ENCODE results near the gene CD48. TPM values are rescaled to one million over a fixed set of nuclear protein-coding genes. Genes with fewer than 3 reads are reported as not detected.

Gene CD48, protein sequence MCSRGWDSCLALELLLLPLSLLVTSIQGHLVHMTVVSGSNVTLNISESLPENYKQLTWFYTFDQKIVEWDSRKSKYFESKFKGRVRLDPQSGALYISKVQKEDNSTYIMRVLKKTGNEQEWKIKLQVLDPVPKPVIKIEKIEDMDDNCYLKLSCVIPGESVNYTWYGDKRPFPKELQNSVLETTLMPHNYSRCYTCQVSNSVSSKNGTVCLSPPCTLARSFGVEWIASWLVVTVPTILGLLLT
- not detected in 2 replicates for total RNA-seq (2014; rRNA removed; shearing (Covaris generic))
- 0.28 TPM in 1 of 2 replicates, not detected in the other for polyA plus RNA-seq (2016; fragmentation: Nextera tagmentation; extraction: Ambion mirVana)

DNA sequence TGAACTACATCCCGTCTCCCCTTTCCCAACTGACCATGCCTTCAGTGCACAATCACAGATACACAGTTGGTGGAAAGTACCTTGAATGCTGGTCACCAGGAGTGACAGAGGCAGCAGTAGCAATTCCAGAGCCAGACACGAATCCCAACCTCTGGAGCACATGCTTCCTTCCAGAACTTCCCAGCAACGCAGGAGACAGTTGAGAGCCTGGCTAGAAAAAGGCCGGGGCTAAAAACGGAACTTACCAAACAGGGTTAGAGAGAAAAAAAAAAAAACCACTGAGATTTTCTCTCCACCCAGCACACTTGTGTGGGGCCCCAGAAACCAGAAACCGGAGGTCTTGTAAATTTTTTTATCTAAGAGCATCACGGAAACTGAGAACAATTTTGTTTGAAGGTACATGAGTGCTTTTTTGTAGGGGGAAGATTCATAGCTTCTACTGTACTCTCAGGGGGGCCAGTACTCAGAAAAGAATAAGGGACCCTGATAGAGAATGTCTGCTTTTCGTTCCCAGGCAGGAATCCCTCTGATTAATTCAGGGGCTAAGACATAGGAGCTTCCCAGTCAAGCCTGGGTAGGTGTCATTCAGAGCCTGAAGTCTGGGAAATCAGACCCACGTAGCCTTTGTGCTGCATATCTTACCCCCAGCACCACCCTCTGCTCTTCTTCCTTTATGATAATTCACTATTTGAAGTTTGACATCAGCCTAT is at the start of gene CD48:
TSS of gene CD48 (minus strand) at position 221 of the 710 bp plus-strand sequence. CDS start at position 162, 59 bp downstream.
- 4 to 9% methylated on average over 9 of the region's 9 CpGs for WGBS, 2 experiments (ENCODE audit: low coverage in 1 of 2, low lambda C conversion rate in 2 of 2, missing lambda C conversion rate in 2 of 2)
- Histone ChIP-seq H3K4me2 (ENCODE audit: unreplicated experiment) (no peak within 1 kb of the TSS), H2AFZ (no peak within 1 kb of the TSS), H3K36me3 (ENCODE audit: low read depth) (no peaks in the 10 kb centered on the region), H3K4me3 (no peak within 1 kb of the TSS), H4K20me1 (ENCODE audit: insufficient read depth) (no peaks in the 10 kb centered on the region), H3K9me3 (ENCODE audit: low read depth) (no peaks in the 10 kb centered on the region), H3K79me2 (ENCODE audit: insufficient read depth) (no peaks in the 10 kb centered on the region), H3K9me2 (ENCODE audit: insufficient read depth) (no peaks in the 10 kb centered on the region), H3K27me3 (replicated peaks; ENCODE audit: insufficient read depth) (peaks cover 6% of the 10 kb centered on the region), H3K9ac (no peak within 1 kb of the TSS), H3F3A (ENCODE audit: insufficient read depth) (no peaks in the 10 kb centered on the region), H3K27ac (no peak within 1 kb of the TSS), H3K4me1 (ENCODE audit: insufficient read depth) (no peaks in the 10 kb centered on the region)
- no peak for TF ChIP-seq EZH2phosphoT487 (IDR thresholded peaks at IDR 0.05; ENCODE audit: insufficient read depth, low read depth)
- no peak for TF ChIP-seq EZH2 (IDR thresholded peaks at IDR 0.05; ENCODE audit: insufficient read depth, poor library complexity, severe bottlenecking)
- in situ Hi-C loops (cut with MboI) = no loop called here
- DNase-seq = no peak

DNA sequence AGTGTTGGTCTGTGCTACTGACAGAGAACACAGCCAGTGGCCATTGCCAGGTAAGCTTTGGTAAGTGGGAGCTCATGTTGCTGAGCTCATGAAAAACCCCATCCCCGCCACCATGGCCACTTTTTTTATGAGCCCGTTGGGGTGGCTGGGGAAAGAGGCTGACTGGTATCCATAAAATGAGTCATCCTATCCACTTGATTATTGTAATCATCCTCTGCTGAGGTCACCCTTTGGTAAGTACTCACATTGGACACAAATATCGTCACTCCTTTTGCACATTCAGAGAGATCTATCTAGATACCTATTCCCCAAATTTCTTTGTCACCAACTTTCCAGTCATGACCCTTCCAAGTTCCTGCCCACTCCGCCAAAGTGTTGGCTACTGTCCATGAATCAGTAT is 49.4 kb upstream of the CD48 start:
- WGBS, 2 experiments (ENCODE audit: low coverage in 1 of 2, low lambda C conversion rate in 2 of 2, missing lambda C conversion rate in 2 of 2) = 31 to 32% methylated on average over 4 of the region's 4 CpGs
- H3K4me2 ChIP-seq (ENCODE audit: unreplicated experiment) = no peak overlapping the region

DNA sequence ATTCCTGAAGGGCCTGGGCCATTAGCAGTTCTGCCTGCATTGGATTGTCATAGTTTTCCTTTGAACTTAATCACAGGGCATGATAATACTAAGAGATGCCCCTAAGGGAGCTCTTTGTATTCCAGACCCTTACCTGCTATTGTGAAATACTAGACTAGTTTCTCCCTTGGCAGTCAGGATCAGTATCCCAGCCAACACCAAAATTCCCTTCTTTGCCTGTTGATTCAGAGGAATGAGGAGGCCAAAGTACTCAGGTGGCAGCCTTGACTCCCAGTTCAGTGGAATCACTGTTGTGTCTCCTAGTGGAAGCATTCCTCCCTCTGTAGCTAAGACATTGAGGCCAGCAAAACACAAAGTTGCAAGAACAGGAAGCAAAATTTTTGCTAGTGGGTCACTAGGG is 48.1 kb upstream of the CD48 start:
- no peaks in the 10 kb centered on the region for H3K36me3 ChIP-seq (ENCODE audit: low read depth)
- no peak overlapping the region for H3K4me2 ChIP-seq (ENCODE audit: unreplicated experiment)
- no peak overlapping the region for H3K4me3 ChIP-seq
- no peaks in the 10 kb centered on the region for H3F3A ChIP-seq (ENCODE audit: insufficient read depth)
- H3K9me2 ChIP-seq (ENCODE audit: insufficient read depth) = no peaks in the 10 kb centered on the region
- H3K27me3 ChIP-seq (replicated peaks; ENCODE audit: insufficient read depth) = no peaks in the 10 kb centered on the region
- no peak for TF ChIP-seq EZH2 (IDR thresholded peaks at IDR 0.05; ENCODE audit: insufficient read depth, poor library complexity, severe bottlenecking)
- TF ChIP-seq EZH2phosphoT487 (IDR thresholded peaks at IDR 0.05; ENCODE audit: insufficient read depth, low read depth) = no peak
- H3K4me1 ChIP-seq (ENCODE audit: insufficient read depth) = no peaks in the 10 kb centered on the region
- no peak overlapping the region for H3K9ac ChIP-seq
- H3K9me3 ChIP-seq (ENCODE audit: low read depth) = no peaks in the 10 kb centered on the region
- in situ Hi-C loops (cut with MboI) = no loop called here
- H2AFZ ChIP-seq = no peak overlapping the region
- H4K20me1 ChIP-seq (ENCODE audit: insufficient read depth) = no peaks in the 10 kb centered on the region
- H3K27ac ChIP-seq = no peak overlapping the region
- H3K79me2 ChIP-seq (ENCODE audit: insufficient read depth) = no peaks in the 10 kb centered on the region
- no peak for DNase-seq

More for the DNA sequence above, 49.4 kb upstream of the CD48 start:
- no peak for DNase-seq
- Histone ChIP-seq H3K79me2 (ENCODE audit: insufficient read depth) (no peaks in the 10 kb centered on the region), H3K9me3 (ENCODE audit: low read depth) (no peaks in the 10 kb centered on the region), H3K9ac (no peak overlapping the region), H3K4me1 (ENCODE audit: insufficient read depth) (no peaks in the 10 kb centered on the region), H3K36me3 (ENCODE audit: low read depth) (no peaks in the 10 kb centered on the region), H2AFZ (no peak overlapping the region), H3K4me3 (no peak overlapping the region), H3K9me2 (ENCODE audit: insufficient read depth) (no peaks in the 10 kb centered on the region), H3F3A (ENCODE audit: insufficient read depth) (no peaks in the 10 kb centered on the region), H4K20me1 (ENCODE audit: insufficient read depth) (no peaks in the 10 kb centered on the region), H3K27me3 (replicated peaks; ENCODE audit: insufficient read depth) (no peaks in the 10 kb centered on the region), H3K27ac (no peak overlapping the region)
- TF ChIP-seq EZH2phosphoT487 (IDR thresholded peaks at IDR 0.05; ENCODE audit: insufficient read depth, low read depth) (no peak), EZH2 (IDR thresholded peaks at IDR 0.05; ENCODE audit: insufficient read depth, poor library complexity, severe bottlenecking) (no peak)
- in situ Hi-C loops (cut with MboI) = no loop called here

DNA sequence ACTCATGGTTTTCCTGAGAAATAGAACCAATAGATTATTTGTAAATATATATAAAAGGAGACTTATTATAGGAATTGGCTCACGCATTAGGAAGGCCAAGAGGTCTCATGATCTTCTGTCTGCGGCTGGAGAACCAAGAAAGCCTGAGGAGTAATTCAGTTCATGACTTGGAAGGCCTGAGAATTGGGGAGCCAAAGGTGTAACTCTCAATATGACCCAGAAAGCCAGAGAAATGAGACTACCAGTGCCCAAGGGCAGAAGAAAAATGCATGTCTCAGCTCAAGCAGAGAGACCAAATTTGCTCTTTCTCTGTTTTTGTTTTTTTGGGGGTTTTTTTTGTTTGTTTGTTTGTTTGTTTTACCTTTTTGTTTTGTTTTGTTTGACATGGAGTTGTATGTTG is 46.9 kb upstream of the CD48 start:
- in situ Hi-C loops (cut with MboI) = no loop called here
- 21 to 31% methylated on average over 2 of the region's 2 CpGs for WGBS, 2 experiments (ENCODE audit: low coverage in 1 of 2, low lambda C conversion rate in 2 of 2, missing lambda C conversion rate in 2 of 2)
- TF ChIP-seq EZH2phosphoT487 (IDR thresholded peaks at IDR 0.05; ENCODE audit: insufficient read depth, low read depth) = no peak

More for the DNA sequence above, 46.9 kb upstream of the CD48 start:
- Histone ChIP-seq H4K20me1 (ENCODE audit: insufficient read depth) (no peaks in the 10 kb centered on the region), H3K27ac (no peak overlapping the region), H3K9ac (no peak overlapping the region), H3K36me3 (ENCODE audit: low read depth) (no peaks in the 10 kb centered on the region), H3K79me2 (ENCODE audit: insufficient read depth) (no peaks in the 10 kb centered on the region), H3K27me3 (replicated peaks; ENCODE audit: insufficient read depth) (no peaks in the 10 kb centered on the region), H2AFZ (no peak overlapping the region), H3K9me2 (ENCODE audit: insufficient read depth) (no peaks in the 10 kb centered on the region), H3K4me1 (ENCODE audit: insufficient read depth) (no peaks in the 10 kb centered on the region), H3K4me2 (ENCODE audit: unreplicated experiment) (no peak overlapping the region), H3K9me3 (ENCODE audit: low read depth) (no peaks in the 10 kb centered on the region), H3K4me3 (no peak overlapping the region), H3F3A (ENCODE audit: insufficient read depth) (no peaks in the 10 kb centered on the region)
- DNase-seq = no peak
